Right cardiac atrium (tissue), 5 donors: ENCODE measurements around the gene PNLIP. TPM values are rescaled to one million over a fixed set of nuclear protein-coding genes. Genes with fewer than 3 reads are reported as not detected.

ENCODE experiments used
- polyA plus RNA-seq: library from polyadenylated mRNA; stranded (reverse); fragments of 200-250 nt; gene quantifications from one replicate; pipeline ENCODE4 v1.2.3, GENCODE V29; 2013
- total RNA-seq, 4 donors: library from RNA; stranded (reverse); fragmentation: NEBNext Ultra II Directional; extraction: Animal tissue kit (Norgen Biotek cat#: 25700); gene quantifications; one replicate each; pipeline ENCODE4 v1.2.1, GENCODE V29; 2021
- donor health status: healthy with polysubstance abuse.
- donor health status: DM: no; HTN: yes; CAD: no.
- donor health status: DM: no; HTN: no; CAD: no.
- donor health status: DM: no; HTN: yes; CAD: no; lungs with severe emphysema.
- donor health status: DM: yes; HTN: yes; CAD: no.

Gene PNLIP
- total and polyA plus RNA-seq, 5 donors = 0.39 TPM; not detected in 4

Other genes with a start within 250 kb of the PNLIP start
- not detected for gene CCDC172, start 221.5 kb upstream of the PNLIP start, total RNA-seq
- not detected for gene CCDC172, start 221.5 kb upstream of the PNLIP start, polyA plus RNA-seq
- not detected for gene PNLIPRP3, start 118.1 kb upstream of the PNLIP start, total RNA-seq
- not detected for gene PNLIPRP3, start 118.1 kb upstream of the PNLIP start, polyA plus RNA-seq
- gene PNLIPRP1, start 45.0 kb downstream of the PNLIP start, total RNA-seq = under 1 TPM in 1 of 4 donors, not detected in 3; 0.45 TPM
- 0.07 TPM for gene PNLIPRP1, start 45.0 kb downstream of the PNLIP start, polyA plus RNA-seq
- gene PNLIPRP2, start 75.0 kb downstream of the PNLIP start, total RNA-seq = not detected
- gene PNLIPRP2, start 75.0 kb downstream of the PNLIP start, polyA plus RNA-seq = not detected
- 10 to 100 TPM; 13.1 to 21.9 (median 15.5) TPM for gene HSPA12A, start 196.6 kb downstream of the PNLIP start, total RNA-seq
- 8.4 TPM for gene HSPA12A, start 196.6 kb downstream of the PNLIP start, polyA plus RNA-seq